H9 (cell line): Measurements from ENCODE around the gene MRPS10. TPM values are rescaled to one million over a fixed set of nuclear protein-coding genes. Genes with fewer than 3 reads are reported as not detected.

Experiments
- DNase-seq: peaks from one replicate; pipeline ENCODE4 v3.0.0-alpha.2; 2017
- H2AFZ ChIP-seq: one replicate; pipeline ENCODE4 v1.6.1; 2013; ENCODE audit warnings: mild to moderate bottlenecking, low read length, control low read depth, moderate library complexity
- H2AK5ac ChIP-seq: 2 replicates; pipeline ENCODE4 v1.6.1; 2013; ENCODE audit warnings: low read length, control low read depth, mixed read lengths; ENCODE audit not compliant: insufficient read length
- H2BK120ac ChIP-seq: one replicate; pipeline ENCODE4 v1.6.1; 2013; ENCODE audit warnings: low read depth, mild to moderate bottlenecking, low read length, control low read depth, inconsistent platforms; ENCODE audit not compliant: poor library complexity, severe bottlenecking
- H2BK12ac ChIP-seq: 2 replicates; pipeline ENCODE4 v1.6.1; 2013; ENCODE audit warnings: low read length, control low read depth, mixed read lengths, low read depth; ENCODE audit not compliant: insufficient read length
- H2BK15ac ChIP-seq: 2 replicates; pipeline ENCODE4 v1.6.1; 2013; ENCODE audit warnings: low read depth, low read length, control low read depth
- H2BK20ac ChIP-seq: one replicate; pipeline ENCODE4 v1.6.1; 2013; ENCODE audit warnings: low read depth, mild to moderate bottlenecking, low read length, control low read depth, inconsistent platforms; ENCODE audit not compliant: poor library complexity, severe bottlenecking
- H2BK5ac ChIP-seq: 2 replicates; pipeline ENCODE4 v1.6.1; 2013; ENCODE audit warnings: low read length, control low read depth, mixed read lengths; ENCODE audit not compliant: insufficient read length
- H3K14ac ChIP-seq: 2 replicates; pipeline ENCODE4 v1.6.1; 2013; ENCODE audit warnings: low read length, control low read depth; ENCODE audit not compliant: insufficient read depth
- H3K18ac ChIP-seq: 2 replicates; pipeline ENCODE4 v1.6.1; 2013; ENCODE audit warnings: low read depth, mild to moderate bottlenecking, mixed read lengths, low read length, control low read depth; ENCODE audit not compliant: insufficient read length
- H3K23ac ChIP-seq: 2 replicates; pipeline ENCODE4 v1.6.1; 2013; ENCODE audit warnings: low read length, control low read depth, mixed read lengths, low read depth; ENCODE audit not compliant: insufficient read length
- H3K23me2 ChIP-seq: 2 replicates; pipeline ENCODE4 v1.6.1; 2013; ENCODE audit warnings: low read depth, mild to moderate bottlenecking, mixed read lengths, low read length, control low read depth; ENCODE audit not compliant: insufficient read length, poor library complexity, severe bottlenecking
- H3K27ac ChIP-seq: 2 replicates; pipeline ENCODE4 v1.5.1; 2013; ENCODE audit warnings: low read length, control low read depth, mixed read lengths, low read depth; ENCODE audit not compliant: insufficient read length
- H3K27me3 ChIP-seq: 2 replicates; pipeline ENCODE4 v1.6.1; 2013; ENCODE audit warnings: low read length, control low read depth, inconsistent platforms; ENCODE audit not compliant: insufficient read depth
- H3K4ac ChIP-seq: 2 replicates; pipeline ENCODE4 v1.6.1; 2013; ENCODE audit warnings: low read depth, mild to moderate bottlenecking, control low read depth, inconsistent platforms, low read length, moderate library complexity
- H3K4me1 ChIP-seq: 2 replicates; pipeline ENCODE4 v1.6.1; 2013; ENCODE audit warnings: low read length, control low read depth, inconsistent platforms; ENCODE audit not compliant: insufficient read depth
- H3K4me2 ChIP-seq: 2 replicates; pipeline ENCODE4 v1.6.1; 2013; ENCODE audit warnings: low read length, control low read depth, mixed read lengths; ENCODE audit not compliant: insufficient read length, insufficient read depth
- H3K56ac ChIP-seq: 2 replicates; pipeline ENCODE4 v1.6.1; 2013; ENCODE audit warnings: low read depth, mild to moderate bottlenecking, mixed read lengths, low read length, control low read depth; ENCODE audit not compliant: insufficient read length
- H3K79me1 ChIP-seq: 2 replicates; pipeline ENCODE4 v1.6.1; 2013; ENCODE audit warnings: low read depth, mild to moderate bottlenecking, moderate library complexity, low read length, control low read depth, inconsistent platforms; ENCODE audit not compliant: insufficient read depth, poor library complexity, severe bottlenecking
- H3K79me2 ChIP-seq: 2 replicates; pipeline ENCODE4 v1.6.1; 2013; ENCODE audit warnings: low read length, control low read depth, inconsistent platforms; ENCODE audit not compliant: insufficient read depth
- H3K9ac ChIP-seq: 2 replicates; pipeline ENCODE4 v1.6.1; 2013; ENCODE audit warnings: low read length, control low read depth, mixed read lengths; ENCODE audit not compliant: insufficient read length; ENCODE audit errors: extremely low read depth
- H3K9me3 ChIP-seq: one replicate; pipeline ENCODE4 v1.6.1; 2013; ENCODE audit warnings: low read depth, low read length, inconsistent platforms; ENCODE audit not compliant: control insufficient read depth
- H3T11ph ChIP-seq: one replicate; pipeline ENCODE4 v1.6.1; 2013; ENCODE audit warnings: mild to moderate bottlenecking, low read length, control low read depth, inconsistent platforms
- H4K20me1 ChIP-seq: one replicate; pipeline ENCODE4 v1.6.1; 2013; ENCODE audit not compliant: control insufficient read depth, insufficient read length, insufficient read depth
- H4K5ac ChIP-seq: 2 replicates; pipeline ENCODE4 v1.6.1; 2013; ENCODE audit warnings: low read depth, mild to moderate bottlenecking, mixed read lengths, low read length, control low read depth; ENCODE audit not compliant: insufficient read length
- H4K8ac ChIP-seq: replicated peaks from 2 replicates; pipeline ENCODE4 v1.6.1; 2013; ENCODE audit warnings: low read length, control low read depth, mixed read lengths, low read depth; ENCODE audit not compliant: insufficient read length
- H4K91ac ChIP-seq: 2 replicates; pipeline ENCODE4 v1.6.1; 2013; ENCODE audit warnings: low read depth, mild to moderate bottlenecking, moderate library complexity, mixed read lengths, low read length, control low read depth; ENCODE audit not compliant: insufficient read length
- H3K27ac Mint-ChIP-seq, 3 experiments: 2 replicates in 2 of 3; 3 replicates in 1 of 3; pipeline ENCODE4 v1.8.0; 2020 to 2021; ENCODE audit warnings: mixed read lengths in 3 of 3, mild to moderate bottlenecking in 1 of 3, moderate library complexity in 1 of 3
- H3K27me3 Mint-ChIP-seq: 2 replicates; pipeline ENCODE4 v1.8.0; 2021; ENCODE audit warnings: low read depth, mild to moderate bottlenecking, moderate library complexity, mixed read lengths
- H3K36me3 Mint-ChIP-seq, 3 experiments: 2 replicates in 2 of 3; 3 replicates in 1 of 3; pipeline ENCODE4 v1.8.0; 2020 to 2021; ENCODE audit warnings: low read depth in 3 of 3, mixed read lengths in 3 of 3; ENCODE audit not compliant: insufficient read depth in 1 of 3
- H3K4me1 Mint-ChIP-seq, 2 experiments: 2 replicates each; pipeline ENCODE4 v1.8.0; 2020; ENCODE audit warnings: mixed read lengths in 2 of 2
- H3K4me3 Mint-ChIP-seq, 2 experiments: 2 replicates in 1 of 2; 3 replicates in 1 of 2; pipeline ENCODE4 v1.8.0; 2020 to 2021; ENCODE audit warnings: mild to moderate bottlenecking in 2 of 2, mixed read lengths in 2 of 2, moderate library complexity in 1 of 2
- H3K9me3 Mint-ChIP-seq, 2 experiments: 2 replicates in 1 of 2; 3 replicates in 1 of 2; pipeline ENCODE4 v1.8.0; 2020; ENCODE audit warnings: mild to moderate bottlenecking in 2 of 2, mixed read lengths in 2 of 2, moderate library complexity in 1 of 2
- CTCF ChIP-seq: fragments of 200-600 bp; sonication (generic); conservative IDR thresholded peaks from 3 replicates; pipeline ENCODE4 v1.8.0; 2021; ENCODE audit warnings: antibody characterized with exemption, mild to moderate bottlenecking
- WGBS: extraction: QIAGEN DNeasy Blood & Tissue Kit; methylation state at CpG from one replicate; pipeline ENCODE4 v1.1.7; 2013; ENCODE audit warnings: missing lambda C conversion rate, low lambda C conversion rate, mixed read lengths; ENCODE audit not compliant: insufficient read length; ENCODE audit errors: extremely low coverage; 5-methylcytosine and 5-hydroxymethylcytosine counted together
- total RNA-seq: library from RNA; stranded (reverse); gene quantifications from 2 replicates; pipeline ENCODE4 v1.2.1, GENCODE V29; 2021

MRPS10 gene
- total RNA-seq, 1 experiment from 2014 or later = 33.9 TPM

GRCh38 chr6:42212442-42212841 is 5.2 kb downstream of the MRPS10 start:
- H3K4me1 ChIP-seq = no peaks in the 10 kb centered on the region
- peaks cover 19 to 58% (median 56%) of the 10 kb centered on the region in 3 experiments; a peak in 6 of 7 replicates for H3K36me3 Mint-ChIP-seq
- H3K27me3 ChIP-seq = no peaks in the 10 kb centered on the region
- H4K91ac ChIP-seq = no peak overlapping the region
- H2BK12ac ChIP-seq = no peak overlapping the region
- no peak for TF ChIP-seq CTCF
- no peak overlapping the region for H2BK5ac ChIP-seq
- no peak overlapping the region for H3K23ac ChIP-seq
- no peak overlapping the region for H3K14ac ChIP-seq
- no peak overlapping the region for H3K4ac ChIP-seq
- no peak overlapping the region for H3K4me3 Mint-ChIP-seq
- H2BK120ac ChIP-seq = no peak overlapping the region
- H3K27me3 Mint-ChIP-seq = no peaks in the 10 kb centered on the region
- no peaks in the 10 kb centered on the region for H3K9me3 Mint-ChIP-seq
- H2BK15ac ChIP-seq = no peak overlapping the region
- no peaks in the 10 kb centered on the region for H3K23me2 ChIP-seq
- no peak for DNase-seq
- no peaks in the 10 kb centered on the region for H3K79me2 ChIP-seq
- no peak overlapping the region for H3K18ac ChIP-seq
- no CpG with 5 or more reads among the region's 3 CpGs for WGBS
- no peak overlapping the region for H3K56ac ChIP-seq
- H3K9ac ChIP-seq = no peak overlapping the region
- no peak overlapping the region for H4K5ac ChIP-seq
- peaks cover 7 to 16% of the 10 kb centered on the region in 2 experiments for H3K4me1 Mint-ChIP-seq
- H3K79me1 ChIP-seq = no peaks in the 10 kb centered on the region
- H2AK5ac ChIP-seq = no peak overlapping the region
- H2AFZ ChIP-seq = no peak overlapping the region
- H3K9me3 ChIP-seq = no peaks in the 10 kb centered on the region
- no peak overlapping the region for H3T11ph ChIP-seq
- no peak overlapping the region for H3K27ac Mint-ChIP-seq
- H3K4me2 ChIP-seq = no peak overlapping the region
- H4K20me1 ChIP-seq = no peaks in the 10 kb centered on the region
- H4K8ac ChIP-seq = no peak overlapping the region
- H3K27ac ChIP-seq = no peak overlapping the region
- H2BK20ac ChIP-seq = no peak overlapping the region
